Upper lobe of right lung (tissue), 1 donor: ENCODE results near the gene ETFA. TPM values are rescaled to one million over a fixed set of nuclear protein-coding genes. Genes with fewer than 3 reads are reported as not detected.

Experiments used
- ATAC-seq: fragments of 200-7000 bp; cut with Tn5 transposase; one replicate; pipeline ENCODE4 v1.9.1; 2020; ENCODE audit warnings: mild to moderate bottlenecking, moderate library complexity
- DNase-seq: peaks from one replicate; pipeline ENCODE4 v3.0.0-alpha.2; 2020
- H3K27ac ChIP-seq: fragments of 200-600 bp; one replicate; pipeline ENCODE4 v1.8.0; 2022
- H3K27me3 ChIP-seq: fragments of 200-600 bp; one replicate; pipeline ENCODE4 v1.8.0; 2022; ENCODE audit warnings: mild to moderate bottlenecking
- H3K36me3 ChIP-seq: fragments of 200-600 bp; one replicate; pipeline ENCODE4 v1.8.0; 2022
- H3K4me1 ChIP-seq: fragments of 200-600 bp; one replicate; pipeline ENCODE4 v1.8.0; 2022
- H3K4me3 ChIP-seq: fragments of 200-600 bp; one replicate; pipeline ENCODE4 v1.8.0; 2022; ENCODE audit warnings: mild to moderate bottlenecking
- H3K9me3 ChIP-seq: fragments of 200-600 bp; one replicate; pipeline ENCODE4 v1.8.0; 2022
- intact Hi-C: fragments of 100-400 bp; cut with DNase I; formaldehyde crosslinking; loops from one replicate; pipeline ENCODE4 v1.11.0; 2022
- total RNA-seq: library from RNA; stranded (reverse); fragmentation: NEBNext Ultra II Directional; extraction: Animal tissue kit (Norgen Biotek cat#: 25700); gene quantifications from one replicate; pipeline ENCODE4 v1.2.1, GENCODE V29; 2021
- TF ChIP-seq, protein P1 (sequence below): fragments of 200-600 bp; IDR thresholded peaks from one replicate; pipeline ENCODE4 v1.8.0; 2022; ENCODE audit warnings: antibody characterized with exemption
- donor health status: DM: no; HTN: yes; CAD: no; lungs with severe emphysema.

Gene ETFA
- total RNA-seq, 1 donor from 2014 or later: 71.3 TPM

DNA sequence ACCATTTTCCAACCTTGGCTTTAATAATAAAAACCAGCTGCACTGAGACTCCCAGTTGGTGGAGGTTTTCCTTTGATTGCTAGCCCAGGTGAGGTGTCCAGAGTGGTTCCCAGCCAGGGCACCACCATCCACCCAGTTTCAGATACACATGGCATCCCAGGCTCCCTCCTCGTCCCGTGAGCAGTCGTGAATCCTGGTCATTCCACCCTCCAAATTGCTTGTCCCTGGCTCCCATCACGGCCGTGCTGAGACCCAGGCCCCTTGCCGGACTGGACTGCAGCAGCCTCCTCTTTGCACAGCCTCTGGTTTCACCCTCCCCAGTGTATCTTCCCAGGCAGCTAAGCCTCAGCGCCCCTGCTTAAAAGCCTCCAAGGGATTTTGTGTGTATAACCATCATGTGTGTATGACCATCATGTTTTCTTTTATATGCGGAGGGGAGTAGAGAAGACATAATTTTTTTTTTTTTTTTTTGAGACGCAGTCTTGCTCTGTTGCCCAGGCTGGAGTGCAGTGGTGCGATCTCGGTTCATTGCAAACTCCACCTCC, 106.3 kb downstream of the ETFA start:
- no peaks in the 10 kb centered on the region for H3K27me3 ChIP-seq
- intact Hi-C loops: no loop called here
- no peak overlapping the region for H3K27ac ChIP-seq
- no peak overlapping the region for H3K4me3 ChIP-seq
- H3K4me1 ChIP-seq: no peaks in the 10 kb centered on the region
- ATAC-seq: no peak
- no peaks in the 10 kb centered on the region for H3K9me3 ChIP-seq
- no peaks in the 10 kb centered on the region for H3K36me3 ChIP-seq
- DNase-seq: peak; percentile 35
- TF ChIP-seq, protein P1, sequence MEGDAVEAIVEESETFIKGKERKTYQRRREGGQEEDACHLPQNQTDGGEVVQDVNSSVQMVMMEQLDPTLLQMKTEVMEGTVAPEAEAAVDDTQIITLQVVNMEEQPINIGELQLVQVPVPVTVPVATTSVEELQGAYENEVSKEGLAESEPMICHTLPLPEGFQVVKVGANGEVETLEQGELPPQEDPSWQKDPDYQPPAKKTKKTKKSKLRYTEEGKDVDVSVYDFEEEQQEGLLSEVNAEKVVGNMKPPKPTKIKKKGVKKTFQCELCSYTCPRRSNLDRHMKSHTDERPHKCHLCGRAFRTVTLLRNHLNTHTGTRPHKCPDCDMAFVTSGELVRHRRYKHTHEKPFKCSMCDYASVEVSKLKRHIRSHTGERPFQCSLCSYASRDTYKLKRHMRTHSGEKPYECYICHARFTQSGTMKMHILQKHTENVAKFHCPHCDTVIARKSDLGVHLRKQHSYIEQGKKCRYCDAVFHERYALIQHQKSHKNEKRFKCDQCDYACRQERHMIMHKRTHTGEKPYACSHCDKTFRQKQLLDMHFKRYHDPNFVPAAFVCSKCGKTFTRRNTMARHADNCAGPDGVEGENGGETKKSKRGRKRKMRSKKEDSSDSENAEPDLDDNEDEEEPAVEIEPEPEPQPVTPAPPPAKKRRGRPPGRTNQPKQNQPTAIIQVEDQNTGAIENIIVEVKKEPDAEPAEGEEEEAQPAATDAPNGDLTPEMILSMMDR: no peak

DNA sequence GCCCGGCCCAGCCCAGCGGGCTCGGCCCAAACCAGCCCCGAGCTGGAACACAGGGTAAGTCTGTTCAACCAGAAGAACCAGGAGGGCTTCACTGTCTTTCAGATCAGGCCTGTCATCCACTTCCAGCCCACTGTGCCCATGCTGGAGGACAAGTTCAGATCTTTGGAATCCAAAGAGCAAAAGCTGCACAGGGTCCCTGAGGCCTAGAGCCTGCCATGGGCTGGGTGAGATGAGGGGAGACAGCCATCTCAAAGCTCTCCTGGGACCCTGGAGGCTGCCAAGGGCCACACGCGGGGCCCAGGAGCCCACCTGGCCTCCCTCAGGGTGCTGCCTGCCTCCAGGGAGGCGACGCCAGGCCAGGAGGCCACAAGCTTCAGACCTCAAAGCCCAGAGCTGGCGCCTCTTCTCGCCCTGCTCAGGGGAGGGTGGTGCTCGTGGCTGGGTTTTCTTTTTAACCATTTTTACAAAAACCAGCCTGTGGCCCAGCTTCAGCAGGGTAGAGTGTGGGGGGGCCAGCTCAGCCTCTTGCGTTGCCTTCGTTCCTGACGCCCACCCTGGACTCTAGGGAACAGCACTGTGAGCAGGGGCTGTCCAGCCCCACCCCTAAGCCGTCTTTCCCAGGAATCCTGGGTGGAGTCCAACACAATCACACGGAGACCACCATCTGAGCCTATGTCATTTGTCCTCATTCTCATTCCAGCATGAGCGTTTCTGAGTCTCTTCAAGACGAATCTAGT, 107.0 kb downstream of the ETFA start:
- Histone ChIP-seq H3K4me3 (no peak overlapping the region), H3K9me3 (no peaks in the 10 kb centered on the region), H3K36me3 (no peaks in the 10 kb centered on the region), H3K27ac (no peak overlapping the region), H3K27me3 (no peaks in the 10 kb centered on the region), H3K4me1 (no peaks in the 10 kb centered on the region)
- DNase-seq (peak; percentile 52), ATAC-seq (no peak)
- intact Hi-C loops: no loop called here
- TF ChIP-seq, protein P1: no peak

DNA sequence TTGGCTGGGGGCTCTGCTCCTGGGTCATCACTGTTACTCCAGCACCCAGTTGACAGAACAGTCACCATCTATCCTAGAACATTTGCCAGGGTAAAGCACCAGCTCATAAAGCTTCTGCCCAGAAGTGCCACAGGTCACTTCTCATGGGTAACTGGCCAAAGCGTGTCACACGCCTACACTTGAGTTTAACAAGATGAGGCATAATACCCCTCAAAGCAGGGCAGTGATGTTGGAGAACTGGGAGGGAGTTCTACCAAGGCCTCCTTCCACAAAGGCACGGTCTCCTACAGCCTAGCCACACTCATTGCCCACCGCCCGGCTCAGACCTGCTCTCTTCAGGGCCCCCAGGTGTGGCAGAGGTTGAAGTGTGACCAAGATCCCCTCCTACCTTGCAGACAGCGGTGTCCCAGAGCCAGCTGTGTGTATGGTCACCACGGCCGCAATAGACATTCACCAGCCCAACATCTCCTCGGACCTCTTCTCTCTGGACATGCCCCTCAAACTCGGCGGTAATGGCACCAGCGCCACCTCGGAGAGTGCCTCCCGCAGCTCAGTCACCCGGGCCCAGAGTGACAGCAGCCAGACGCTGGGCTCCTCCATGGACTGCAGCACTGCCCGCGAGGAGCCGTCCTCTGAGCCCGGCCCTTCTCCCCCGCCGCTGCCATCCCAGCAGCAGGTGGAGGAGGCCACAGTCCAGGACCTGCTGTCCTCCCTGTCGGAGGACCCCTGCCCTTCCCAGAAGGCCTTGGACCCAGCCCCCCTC, 107.7 kb downstream of the ETFA start:
- TF ChIP-seq, protein P1: no peak
- peak; percentile 61 for DNase-seq
- Histone ChIP-seq H3K27ac (no peak overlapping the region), H3K4me3 (no peak overlapping the region), H3K4me1 (no peaks in the 10 kb centered on the region), H3K36me3 (no peaks in the 10 kb centered on the region), H3K27me3 (no peaks in the 10 kb centered on the region), H3K9me3 (no peaks in the 10 kb centered on the region)
- intact Hi-C loops: no loop called here
- no peak for ATAC-seq

DNA sequence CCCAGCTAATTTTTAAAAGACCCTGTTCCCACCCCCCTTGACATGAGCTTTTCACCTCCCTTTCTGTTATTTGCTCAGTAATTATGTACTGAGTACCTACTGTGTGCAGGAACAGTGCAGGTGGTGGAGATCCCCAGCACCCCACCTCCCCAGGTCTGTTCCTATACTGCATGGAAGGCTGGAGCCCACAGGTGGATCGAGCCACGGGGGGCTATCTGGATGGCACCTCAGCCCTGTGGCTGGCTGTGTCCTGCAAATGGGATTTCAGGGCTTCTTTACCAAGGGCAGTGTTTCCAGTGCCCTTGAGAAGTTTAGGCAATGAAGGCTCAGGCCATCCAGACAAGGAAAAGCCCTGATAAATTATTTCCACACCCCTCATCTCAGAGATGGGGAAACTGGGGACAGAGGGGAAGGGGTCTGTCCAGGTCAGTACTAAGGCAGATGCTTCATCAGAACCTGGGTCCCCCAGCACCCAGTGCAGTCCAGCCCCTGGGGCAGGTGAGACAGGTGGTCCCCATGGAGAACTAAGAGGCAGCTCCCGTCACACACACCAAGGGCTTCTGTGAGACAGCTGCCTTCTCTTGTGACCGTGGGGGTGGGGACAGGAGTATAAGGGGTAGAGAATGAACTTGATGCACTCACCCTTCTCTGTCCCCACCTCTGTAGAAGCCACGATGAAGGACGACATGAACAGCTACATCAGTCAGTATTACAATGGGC, 109.6 kb downstream of the ETFA start:
- DNase-seq (peak; percentile 41), ATAC-seq (no peak)
- peaks cover 4% of the 10 kb centered on the region for H3K4me1 ChIP-seq
- no peaks in the 10 kb centered on the region for H3K27me3 ChIP-seq
- H3K27ac ChIP-seq: no peak overlapping the region
- no peaks in the 10 kb centered on the region for H3K9me3 ChIP-seq
- H3K36me3 ChIP-seq: no peaks in the 10 kb centered on the region
- intact Hi-C loops: no loop called here
- no peak overlapping the region for H3K4me3 ChIP-seq
- TF ChIP-seq, protein P1: no peak

DNA sequence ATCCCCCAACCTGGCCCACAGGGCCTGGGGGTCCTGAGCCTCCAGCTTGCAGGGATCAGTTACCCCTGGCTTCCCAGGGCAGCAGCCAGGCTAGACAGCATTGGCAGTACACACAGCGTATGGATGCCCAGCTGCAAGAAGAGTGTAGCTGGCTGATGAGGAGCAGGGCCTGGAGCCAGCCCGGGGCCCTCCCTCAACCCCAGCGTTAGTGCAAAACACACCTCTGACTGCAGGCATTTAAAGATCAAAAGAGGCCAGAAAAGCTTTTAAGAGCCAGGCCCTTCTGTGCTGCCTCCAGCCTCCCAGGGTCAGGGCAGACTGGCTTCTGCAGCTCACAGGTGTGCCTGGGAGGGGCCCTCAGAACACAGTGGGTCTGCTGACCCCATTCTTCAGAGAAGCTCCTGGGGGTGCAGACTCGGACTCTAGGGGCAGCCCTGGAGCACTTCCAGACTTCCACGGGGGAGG, 110.6 kb downstream of the ETFA start:
- Histone ChIP-seq H3K36me3 (no peaks in the 10 kb centered on the region), H3K4me3 (no peak overlapping the region), H3K4me1 (peaks cover 6% of the 10 kb centered on the region), H3K9me3 (no peaks in the 10 kb centered on the region), H3K27ac (no peak overlapping the region), H3K27me3 (no peaks in the 10 kb centered on the region)
- DNase-seq: peak; percentile 48
- ATAC-seq: no peak
- TF ChIP-seq, protein P1: no peak
- intact Hi-C loops: no loop called here
